NCI-H510A treated with DMSO at 0.1 percent for 48 hours (cell line): ENCODE measurements around the gene DCLRE1C.
"Not testable (repeated sequence)": the region's sequence is repeated elsewhere in the genome, so short reads cannot be mapped to it uniquely, and the experiment has no call there.

ENCODE experiments used
- DNase-seq: peaks from one replicate; lab custom pipeline; 2025; lab: John Stamatoyannopoulos, UW

Gene DCLRE1C

GRCh38 chr10:14945108-14945507 lies 8.8 kb downstream of the DCLRE1C start:
- no peak for DNase-seq

- not testable (repeated sequence) for DNase-seq
Observed at GRCh38 chr10:14942950-14943338, 11.0 kb downstream of the DCLRE1C start.

GRCh38 chr10:14942147-14942949 lies 11.5 kb downstream of the DCLRE1C start:
- DNase-seq, result not testable (repeated sequence)

GRCh38 chr10:14938971-14939370 lies 14.9 kb downstream of the DCLRE1C start:
- DNase-seq, result not testable (repeated sequence)

GRCh38 chr10:14936584-14936983 lies 17.3 kb downstream of the DCLRE1C start:
- DNase-seq, result no peak

GRCh38 chr10:14930610-14931009 lies 23.3 kb downstream of the DCLRE1C start:
- DNase-seq, result no peak

GRCh38 chr10:14926722-14927416 lies 27.0 kb downstream of the DCLRE1C start:
- DNase-seq, result no peak

GRCh38 chr10:14926061-14926470 lies 27.8 kb downstream of the DCLRE1C start:
- DNase-seq, result no peak

- DNase-seq, result no peak
Observed at GRCh38 chr10:14925268-14925667, 28.6 kb downstream of the DCLRE1C start.

- no peak for DNase-seq
Observed at GRCh38 chr10:14924013-14924412, 29.9 kb downstream of the DCLRE1C start.

- DNase-seq, result no peak
Observed at GRCh38 chr10:14918964-14919363, 34.9 kb downstream of the DCLRE1C start.

GRCh38 chr10:14917827-14918226 lies 36.1 kb downstream of the DCLRE1C start:
- DNase-seq, result no peak

- DNase-seq, result no peak
Observed at GRCh38 chr10:14916600-14916999, 37.3 kb downstream of the DCLRE1C start.

GRCh38 chr10:14911801-14912200 lies 42.1 kb downstream of the DCLRE1C start:
- DNase-seq, result no peak

GRCh38 chr10:14910953-14911352 lies 42.9 kb downstream of the DCLRE1C start:
- no peak for DNase-seq

- DNase-seq, result no peak
Observed at GRCh38 chr10:14909101-14909500, 44.8 kb downstream of the DCLRE1C start.

GRCh38 chr10:14907591-14907990 lies 46.3 kb downstream of the DCLRE1C start:
- not testable (repeated sequence) for DNase-seq

GRCh38 chr10:14906765-14907164 lies 47.1 kb downstream of the DCLRE1C start:
- DNase-seq, result no peak

- no peak for DNase-seq
Observed at GRCh38 chr10:14905890-14906289, 48.0 kb downstream of the DCLRE1C start.

GRCh38 chr10:14904864-14905263 lies 49.0 kb downstream of the DCLRE1C start:
- no peak for DNase-seq

- DNase-seq, result no peak
Observed at GRCh38 chr10:14904316-14904732, 49.6 kb downstream of the DCLRE1C start.

GRCh38 chr10:14891151-14891550 lies 62.7 kb downstream of the DCLRE1C start:
- no peak for DNase-seq

GRCh38 chr10:14889318-14889717 lies 64.6 kb downstream of the DCLRE1C start:
- no peak for DNase-seq
